ENCODE measurements around the gene RNF220. TPM values are rescaled to one million over a fixed set of nuclear protein-coding genes. Genes with fewer than 3 reads are reported as not detected.

RNF220 gene
- total and polyA plus RNA-seq, 2 of the 13 experiments (the other 11 are each of a cell fraction or from before 2014, with no cell fraction given): 48.2 to 72.1 TPM

DNA sequence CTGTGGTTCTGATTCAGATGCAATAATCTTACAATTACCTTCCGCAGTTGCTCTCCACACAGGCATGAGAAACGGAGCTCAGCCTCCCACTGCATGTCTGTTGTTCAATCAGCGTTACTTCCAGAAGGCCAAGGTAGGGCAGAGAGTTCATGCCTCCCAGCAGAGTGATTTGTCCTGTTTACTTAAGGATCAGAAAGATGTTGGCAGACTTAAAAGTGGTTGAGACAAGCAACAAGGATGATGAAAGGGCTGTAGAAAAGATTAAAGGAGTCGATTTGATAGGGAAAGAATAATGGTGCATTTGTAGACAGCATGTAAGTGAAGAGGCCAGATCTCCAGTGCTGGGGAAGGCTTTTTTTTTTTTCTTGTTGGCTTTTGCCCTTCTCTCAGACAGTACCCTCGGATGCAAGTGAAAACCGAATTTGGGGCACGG, 296.1 kb downstream of the RNF220 start (continued):
- TF ChIP-seq, protein P1, sequence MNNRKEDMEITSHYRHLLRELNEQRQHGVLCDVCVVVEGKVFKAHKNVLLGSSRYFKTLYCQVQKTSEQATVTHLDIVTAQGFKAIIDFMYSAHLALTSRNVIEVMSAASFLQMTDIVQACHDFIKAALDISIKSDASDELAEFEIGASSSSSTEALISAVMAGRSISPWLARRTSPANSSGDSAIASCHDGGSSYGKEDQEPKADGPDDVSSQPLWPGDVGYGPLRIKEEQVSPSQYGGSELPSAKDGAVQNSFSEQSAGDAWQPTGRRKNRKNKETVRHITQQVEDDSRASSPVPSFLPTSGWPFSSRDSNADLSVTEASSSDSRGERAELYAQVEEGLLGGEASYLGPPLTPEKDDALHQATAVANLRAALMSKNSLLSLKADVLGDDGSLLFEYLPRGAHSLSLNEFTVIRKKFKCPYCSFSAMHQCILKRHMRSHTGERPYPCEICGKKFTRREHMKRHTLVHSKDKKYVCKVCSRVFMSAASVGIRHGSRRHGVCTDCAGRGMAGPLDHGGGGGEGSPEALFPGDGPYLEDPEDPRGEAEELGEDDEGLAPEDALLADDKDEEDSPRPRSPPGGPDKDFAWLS (CRISPR knock-in tag; IDR thresholded peaks at IDR 0.05; ENCODE audit: borderline replicate concordance): no peak
- no peak for TF ChIP-seq NCOA1 (CRISPR knock-in tag; IDR thresholded peaks at IDR 0.05)
- no peak for TF ChIP-seq RFX5 (IDR thresholded peaks at IDR 0.05; ENCODE audit: low read depth, low read length)
- no peak for TF ChIP-seq KDM2A (CRISPR knock-in tag; IDR thresholded peaks at IDR 0.05; ENCODE audit: borderline replicate concordance, low read depth)
- no peak for TF ChIP-seq CHD4 (IDR thresholded peaks at IDR 0.05; ENCODE audit: borderline replicate concordance, low read length)
- TF ChIP-seq PPARG (CRISPR knock-in tag; conservative IDR thresholded peaks at IDR 0.05): no peak
- TF ChIP-seq NR2C2 (CRISPR knock-in tag; IDR thresholded peaks at IDR 0.05; ENCODE audit: borderline replicate concordance): no peak; the same call in 1 of the 2 replicates
- TF ChIP-seq CBX1 (IDR thresholded peaks at IDR 0.05; ENCODE audit: low read depth): no peak
- no peak for TF ChIP-seq ISX (CRISPR knock-in tag; conservative IDR thresholded peaks at IDR 0.05)
- TF ChIP-seq, protein P2, sequence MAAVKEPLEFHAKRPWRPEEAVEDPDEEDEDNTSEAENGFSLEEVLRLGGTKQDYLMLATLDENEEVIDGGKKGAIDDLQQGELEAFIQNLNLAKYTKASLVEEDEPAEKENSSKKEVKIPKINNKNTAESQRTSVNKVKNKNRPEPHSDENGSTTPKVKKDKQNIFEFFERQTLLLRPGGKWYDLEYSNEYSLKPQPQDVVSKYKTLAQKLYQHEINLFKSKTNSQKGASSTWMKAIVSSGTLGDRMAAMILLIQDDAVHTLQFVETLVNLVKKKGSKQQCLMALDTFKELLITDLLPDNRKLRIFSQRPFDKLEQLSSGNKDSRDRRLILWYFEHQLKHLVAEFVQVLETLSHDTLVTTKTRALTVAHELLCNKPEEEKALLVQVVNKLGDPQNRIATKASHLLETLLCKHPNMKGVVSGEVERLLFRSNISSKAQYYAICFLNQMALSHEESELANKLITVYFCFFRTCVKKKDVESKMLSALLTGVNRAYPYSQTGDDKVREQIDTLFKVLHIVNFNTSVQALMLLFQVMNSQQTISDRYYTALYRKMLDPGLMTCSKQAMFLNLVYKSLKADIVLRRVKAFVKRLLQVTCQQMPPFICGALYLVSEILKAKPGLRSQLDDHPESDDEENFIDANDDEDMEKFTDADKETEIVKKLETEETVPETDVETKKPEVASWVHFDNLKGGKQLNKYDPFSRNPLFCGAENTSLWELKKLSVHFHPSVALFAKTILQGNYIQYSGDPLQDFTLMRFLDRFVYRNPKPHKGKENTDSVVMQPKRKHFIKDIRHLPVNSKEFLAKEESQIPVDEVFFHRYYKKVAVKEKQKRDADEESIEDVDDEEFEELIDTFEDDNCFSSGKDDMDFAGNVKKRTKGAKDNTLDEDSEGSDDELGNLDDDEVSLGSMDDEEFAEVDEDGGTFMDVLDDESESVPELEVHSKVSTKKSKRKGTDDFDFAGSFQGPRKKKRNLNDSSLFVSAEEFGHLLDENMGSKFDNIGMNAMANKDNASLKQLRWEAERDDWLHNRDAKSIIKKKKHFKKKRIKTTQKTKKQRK (IDR thresholded peaks at IDR 0.05; ENCODE audit: low read length): no peak
- TF ChIP-seq ELF4 (CRISPR knock-in tag; IDR thresholded peaks at IDR 0.05; ENCODE audit: borderline replicate concordance): no peak
- no peak for TF ChIP-seq ZNF333 (CRISPR knock-in tag; IDR thresholded peaks at IDR 0.05; ENCODE audit: borderline replicate concordance)
- TF ChIP-seq ZNF264 (CRISPR knock-in tag; IDR thresholded peaks at IDR 0.05): no peak
- peak; percentile 64; the same call in 1 of the 2 replicates for TF ChIP-seq REPIN1 (CRISPR knock-in tag; IDR thresholded peaks at IDR 0.05; ENCODE audit: borderline replicate concordance, low read depth)
- TF ChIP-seq, protein P3, sequence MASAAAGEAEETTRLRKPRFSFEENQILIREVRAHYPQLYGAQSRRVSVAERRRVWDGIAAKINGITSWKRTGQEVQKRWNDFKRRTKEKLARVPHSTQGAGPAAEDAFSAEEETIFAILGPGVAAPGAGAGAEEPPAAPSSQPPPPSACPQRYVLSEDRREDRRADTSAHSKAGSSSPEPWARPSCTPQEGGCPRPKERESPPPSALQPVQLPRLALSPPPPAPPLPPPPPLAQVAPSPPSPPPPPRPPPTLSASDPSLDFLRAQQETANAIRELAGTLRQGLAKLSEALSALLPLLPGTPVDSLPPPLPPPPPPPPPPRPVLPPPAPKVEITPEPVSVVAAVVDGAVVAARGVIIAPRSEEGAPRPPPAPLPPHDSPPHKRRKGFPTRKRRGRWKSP (CRISPR knock-in tag; IDR thresholded peaks at IDR 0.05): no peak
- TF ChIP-seq ARID2 (CRISPR knock-in tag; IDR thresholded peaks at IDR 0.05; ENCODE audit: borderline replicate concordance): peak; percentile 63; the same call in 1 of the 2 replicates
- TF ChIP-seq ZNF296 (CRISPR knock-in tag; conservative IDR thresholded peaks at IDR 0.05): no peak
- TF ChIP-seq CBX2 (IDR thresholded peaks at IDR 0.05; ENCODE audit: low read depth, low read length): no peak
- no peak for TF ChIP-seq CBX2 (CRISPR knock-in tag; IDR thresholded peaks at IDR 0.05; ENCODE audit: low read depth)
- TF ChIP-seq POGZ (CRISPR knock-in tag; IDR thresholded peaks at IDR 0.05): no peak
- TF ChIP-seq FOXO1 (CRISPR knock-in tag; IDR thresholded peaks at IDR 0.05): peak; percentile 39; the same call in 1 of the 2 replicates
- TF ChIP-seq EP300 (IDR thresholded peaks at IDR 0.05; ENCODE audit: low read depth in 2 of 2, low read length in 2 of 2): peak in 1 of 2 experiments; percentile 97; a peak in 2 of 4 replicates
- peak; percentile 87 for TF ChIP-seq EP300 (CRISPR knock-in tag; IDR thresholded peaks at IDR 0.05; ENCODE audit: borderline replicate concordance)
- peak; percentile 87 for TF ChIP-seq RXRB (CRISPR knock-in tag; IDR thresholded peaks at IDR 0.05; ENCODE audit: borderline replicate concordance)
- no peak for TF ChIP-seq CCAR2 (optimal IDR thresholded peaks at IDR 0.05; ENCODE audit: low read depth, low read length)
